ENCODE results near the gene COL6A1. TPM values are rescaled to one million over a fixed set of nuclear protein-coding genes. Genes with fewer than 3 reads are reported as not detected.

COL6A1 gene
- total and polyA plus RNA-seq, 2 experiments from 2014 or later = 296 to 592 TPM

- H3K79me2 ChIP-seq = no peaks in the 10 kb centered on the region
- no peak overlapping the region for H3K4me3 ChIP-seq
- H3K27ac ChIP-seq = no peak overlapping the region
- no peak for TF ChIP-seq EZH2phosphoT487 (IDR thresholded peaks at IDR 0.05; ENCODE audit: low read depth, severe bottlenecking, unreplicated experiment)
- TF ChIP-seq, protein P1, sequence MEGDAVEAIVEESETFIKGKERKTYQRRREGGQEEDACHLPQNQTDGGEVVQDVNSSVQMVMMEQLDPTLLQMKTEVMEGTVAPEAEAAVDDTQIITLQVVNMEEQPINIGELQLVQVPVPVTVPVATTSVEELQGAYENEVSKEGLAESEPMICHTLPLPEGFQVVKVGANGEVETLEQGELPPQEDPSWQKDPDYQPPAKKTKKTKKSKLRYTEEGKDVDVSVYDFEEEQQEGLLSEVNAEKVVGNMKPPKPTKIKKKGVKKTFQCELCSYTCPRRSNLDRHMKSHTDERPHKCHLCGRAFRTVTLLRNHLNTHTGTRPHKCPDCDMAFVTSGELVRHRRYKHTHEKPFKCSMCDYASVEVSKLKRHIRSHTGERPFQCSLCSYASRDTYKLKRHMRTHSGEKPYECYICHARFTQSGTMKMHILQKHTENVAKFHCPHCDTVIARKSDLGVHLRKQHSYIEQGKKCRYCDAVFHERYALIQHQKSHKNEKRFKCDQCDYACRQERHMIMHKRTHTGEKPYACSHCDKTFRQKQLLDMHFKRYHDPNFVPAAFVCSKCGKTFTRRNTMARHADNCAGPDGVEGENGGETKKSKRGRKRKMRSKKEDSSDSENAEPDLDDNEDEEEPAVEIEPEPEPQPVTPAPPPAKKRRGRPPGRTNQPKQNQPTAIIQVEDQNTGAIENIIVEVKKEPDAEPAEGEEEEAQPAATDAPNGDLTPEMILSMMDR (IDR thresholded peaks at IDR 0.05; ENCODE audit: poor library complexity) = no peak
- no peak for TF ChIP-seq EZH2 (IDR thresholded peaks at IDR 0.05; ENCODE audit: borderline replicate concordance)
- no peaks in the 10 kb centered on the region for H3K36me3 ChIP-seq (replicated peaks; ENCODE audit: insufficient read depth, low read depth)
- 78% methylated on average over 4 of the region's 4 CpGs for WGBS (ENCODE audit: low lambda C conversion rate, missing lambda C conversion rate)
- no peak for DNase-seq (ENCODE audit: low spot score)
- H2AFZ ChIP-seq = no peak overlapping the region
- H3K4me2 ChIP-seq = no peak overlapping the region
- no peaks in the 10 kb centered on the region for H3K9me2 ChIP-seq (replicated peaks; ENCODE audit: insufficient read depth)
- no peaks in the 10 kb centered on the region for H3K9me3 ChIP-seq (ENCODE audit: low read depth)
- peaks cover 6% of the 10 kb centered on the region for H3K4me1 ChIP-seq (ENCODE audit: insufficient read depth)
- H4K20me1 ChIP-seq (ENCODE audit: insufficient read depth, poor library complexity, severe bottlenecking) = no peaks in the 10 kb centered on the region
- no peaks in the 10 kb centered on the region for H3K27me3 ChIP-seq
Measured at GRCh38 chr21:45962531-45963231, 18.9 kb upstream of the COL6A1 start.

DNA sequence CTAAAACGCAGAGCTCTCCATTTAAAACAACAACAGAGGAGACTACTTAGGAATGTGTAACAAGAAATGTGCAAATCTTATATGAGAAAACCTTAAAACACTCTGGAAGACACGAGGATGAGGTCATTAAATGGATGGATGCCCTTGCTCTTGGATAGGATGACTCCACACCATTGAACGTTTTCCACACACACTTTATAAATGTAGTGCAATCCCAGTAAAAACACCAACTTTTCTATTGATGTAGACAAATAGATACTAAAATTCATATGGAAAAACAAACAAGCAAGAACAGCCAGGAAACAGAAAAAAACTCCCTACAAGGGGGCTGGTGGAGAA, 18.4 kb upstream of the COL6A1 start:
- 73% methylated on average over 3 of the region's 3 CpGs for WGBS (ENCODE audit: low lambda C conversion rate, missing lambda C conversion rate)

GRCh38 chr21:45964649-45965048, 16.9 kb upstream of the COL6A1 start:
- DNase-seq (ENCODE audit: low spot score) = no peak
- no peak overlapping the region for H3K4me2 ChIP-seq
- H3K36me3 ChIP-seq (replicated peaks; ENCODE audit: insufficient read depth, low read depth) = no peaks in the 10 kb centered on the region
- H3K4me3 ChIP-seq = no peak overlapping the region
- peaks cover 5% of the 10 kb centered on the region for H3K4me1 ChIP-seq (ENCODE audit: insufficient read depth)
- no peaks in the 10 kb centered on the region for H4K20me1 ChIP-seq (ENCODE audit: insufficient read depth, poor library complexity, severe bottlenecking)
- H3K9me3 ChIP-seq (ENCODE audit: low read depth) = no peaks in the 10 kb centered on the region
- no peaks in the 10 kb centered on the region for H3K9me2 ChIP-seq (replicated peaks; ENCODE audit: insufficient read depth)
- no peak overlapping the region for H2AFZ ChIP-seq
- no peak overlapping the region for H3K27ac ChIP-seq
- no peaks in the 10 kb centered on the region for H3K79me2 ChIP-seq
- H3K27me3 ChIP-seq = no peaks in the 10 kb centered on the region
- 60% methylated on average over 1 of the region's 1 CpG for WGBS (ENCODE audit: low lambda C conversion rate, missing lambda C conversion rate)
- TF ChIP-seq EZH2 (IDR thresholded peaks at IDR 0.05; ENCODE audit: borderline replicate concordance) (no peak), EZH2phosphoT487 (IDR thresholded peaks at IDR 0.05; ENCODE audit: low read depth, severe bottlenecking, unreplicated experiment) (no peak)
- TF ChIP-seq, protein P1 (IDR thresholded peaks at IDR 0.05; ENCODE audit: poor library complexity) = no peak

More for the DNA sequence above, 18.4 kb upstream of the COL6A1 start:
- no peak overlapping the region for H2AFZ ChIP-seq
- H3K9me2 ChIP-seq (replicated peaks; ENCODE audit: insufficient read depth) = no peaks in the 10 kb centered on the region
- H3K36me3 ChIP-seq (replicated peaks; ENCODE audit: insufficient read depth, low read depth) = no peaks in the 10 kb centered on the region
- H4K20me1 ChIP-seq (ENCODE audit: insufficient read depth, poor library complexity, severe bottlenecking) = no peaks in the 10 kb centered on the region
- H3K27me3 ChIP-seq = no peaks in the 10 kb centered on the region
- H3K4me3 ChIP-seq = no peak overlapping the region
- TF ChIP-seq, protein P1 (IDR thresholded peaks at IDR 0.05; ENCODE audit: poor library complexity) = no peak
- no peak for TF ChIP-seq EZH2 (IDR thresholded peaks at IDR 0.05; ENCODE audit: borderline replicate concordance)
- TF ChIP-seq EZH2phosphoT487 (IDR thresholded peaks at IDR 0.05; ENCODE audit: low read depth, severe bottlenecking, unreplicated experiment) = no peak
- no peak overlapping the region for H3K27ac ChIP-seq
- H3K4me1 ChIP-seq (ENCODE audit: insufficient read depth) = peaks cover 5% of the 10 kb centered on the region
- no peak for DNase-seq (ENCODE audit: low spot score)
- no peaks in the 10 kb centered on the region for H3K79me2 ChIP-seq
- no peaks in the 10 kb centered on the region for H3K9me3 ChIP-seq (ENCODE audit: low read depth)
- H3K4me2 ChIP-seq = no peak overlapping the region

All from hepatocyte (in vitro differentiated cells).